HCT116 (cell line): ENCODE measurements around the gene ORC6.
"Not testable (repeated sequence)": the region's sequence is repeated elsewhere in the genome, so short reads cannot be mapped to it uniquely, and the experiment has no call there.

Source experiments
- ATF3 ChIP-seq: IDR thresholded peaks from 2 replicates; pipeline ENCODE4 v1.6.1; 2012
- CTCF ChIP-seq, 3 experiments: fragments of 200-600 bp in 1 of 3; sonication (generic) in 1 of 3; IDR thresholded peaks in 2 of 3; conservative IDR thresholded peaks in 1 of 3; 2 replicates each; pipeline ENCODE4 v1.5.1; 2012 to 2017; ENCODE audit warnings: low read depth in 2 of 3, low read length in 2 of 3, antibody characterized with exemption in 1 of 3, borderline replicate concordance in 1 of 3, control low read depth in 1 of 3, mild to moderate bottlenecking in 1 of 3, mixed read lengths in 1 of 3, mixed run types in 1 of 3, moderate library complexity in 1 of 3; ENCODE audit not compliant: insufficient read depth in 1 of 3
- EZH2 ChIP-seq: fragments of 200-600 bp; sonication (generic); IDR thresholded peaks from 2 replicates; pipeline ENCODE4 v1.6.1; 2017; ENCODE audit warnings: antibody characterized with exemption, mixed run types
- FOSL1 ChIP-seq: IDR thresholded peaks from 2 replicates; pipeline ENCODE4 v1.6.1; 2012; ENCODE audit warnings: low read depth
- POLR2A ChIP-seq: IDR thresholded peaks from 2 replicates; pipeline ENCODE4 v1.7.0; 2011; ENCODE audit warnings: borderline replicate concordance; ENCODE audit not compliant: insufficient read depth, insufficient read length; ENCODE audit errors: extremely low read depth
- POLR2AphosphoS5 ChIP-seq: IDR thresholded peaks from 2 replicates; pipeline ENCODE4 v1.6.1; 2011; ENCODE audit warnings: mild to moderate bottlenecking, low read depth, low read length, moderate library complexity
- SIN3A ChIP-seq: IDR thresholded peaks from 2 replicates; pipeline ENCODE4 v1.6.1; 2012; ENCODE audit warnings: low read depth
- SP1 ChIP-seq: IDR thresholded peaks from 2 replicates; pipeline ENCODE4 v1.6.1; 2012; ENCODE audit warnings: low read depth
- ZBTB33 ChIP-seq: IDR thresholded peaks from 2 replicates; pipeline ENCODE4 v1.6.1; 2011; ENCODE audit warnings: mild to moderate bottlenecking, low read length, moderate library complexity; ENCODE audit not compliant: insufficient replicate concordance; ENCODE audit errors: extremely low read depth
- ZFX ChIP-seq: fragments of 450-650 bp; IDR thresholded peaks from 2 replicates; pipeline ENCODE4 v1.6.1; 2017

GRCh38 chr16:46681867-46682266 is 7.6 kb upstream of the ORC6 start:
- not testable (repeated sequence) for TF ChIP-seq CTCF (IDR thresholded peaks at IDR 0.05 in 2 of 3, conservative IDR thresholded peaks at IDR 0.05 in 1 of 3; ENCODE audit: borderline replicate concordance in 1 of 3, insufficient read depth in 1 of 3, low read depth in 2 of 3, low read length in 2 of 3); SP1; POLR2A; FOSL1; SIN3A; POLR2AphosphoS5; ZFX; ATF3; EZH2; ZBTB33
